Right lobe of liver (tissue), 6 donors: ENCODE data around the gene SCNN1G. TPM values are rescaled to one million over a fixed set of nuclear protein-coding genes. Genes with fewer than 3 reads are reported as not detected.
"Not testable (repeated sequence)": the region's sequence is repeated elsewhere in the genome, so short reads cannot be mapped to it uniquely, and the experiment has no call there.

Experiments
- ATAC-seq, 4 donors: fragments of 200-7000 bp; cut with Tn5 transposase; one replicate each; pipeline ENCODE4 v1.9.1; 2020; ENCODE audit warnings: mild to moderate bottlenecking in 4 of 4, moderate library complexity in 4 of 4
- DNase-seq, 3 donors: peaks; one replicate each; pipeline ENCODE4 v3.0.0-alpha.2; 2020
- H3K27ac ChIP-seq, 3 donors: fragments of 200-600 bp; one replicate each; pipeline ENCODE4 v1.8.0; 2022
- H3K27me3 ChIP-seq, 2 donors: fragments of 200-600 bp; one replicate each; pipeline ENCODE4 v1.8.0; 2022
- H3K36me3 ChIP-seq, 4 donors: fragments of 200-600 bp; sonication (generic) in 1 of 4; one replicate each; pipeline versions ENCODE4 v1.5.1 to v1.8.0; 2017 to 2022; ENCODE audit warnings: control low read depth in 1 of 4
- H3K4me1 ChIP-seq, 4 donors: fragments of 200-600 bp; sonication (generic) in 1 of 4; one replicate each; pipeline versions ENCODE4 v1.5.1 to v1.8.0; 2017 to 2022; ENCODE audit warnings: control low read depth in 1 of 4
- H3K4me3 ChIP-seq, 3 donors: fragments of 200-600 bp; one replicate each; pipeline ENCODE4 v1.8.0; 2022
- H3K9me3 ChIP-seq, 4 donors: fragments of 200-600 bp; sonication (generic) in 1 of 4; one replicate each; pipeline versions ENCODE4 v1.5.1 to v1.8.0; 2017 to 2022; ENCODE audit warnings: control low read depth in 1 of 4
- CTCF ChIP-seq, 4 donors: fragments of 200-600 bp in 3 of 4; fragments of 450-650 bp in 1 of 4; IDR thresholded peaks; one replicate each; pipeline versions ENCODE4 v1.5.1 to v1.8.0; 2016 to 2022; ENCODE audit warnings: antibody characterized with exemption in 4 of 4, mild to moderate bottlenecking in 2 of 4
- POLR2A ChIP-seq: fragments of 450-650 bp; IDR thresholded peaks from one replicate; pipeline ENCODE4 v1.6.1; 2017; ENCODE audit warnings: antibody characterized with exemption, mild to moderate bottlenecking
- WGBS: methylation state at CpG from one replicate; pipeline ENCODE4 v1.1.6; 2018; ENCODE audit warnings: low coverage, low lambda C conversion rate; ENCODE audit not compliant: insufficient coverage; ENCODE audit errors: missing lambda C conversion rate; 5-methylcytosine and 5-hydroxymethylcytosine counted together
- intact Hi-C, 2 donors: fragments of 100-400 bp; cut with DNase I; formaldehyde crosslinking; loops; one replicate each; pipeline versions ENCODE4 v1.11.2 to v1.14.1; 2022
- total RNA-seq, 6 experiments: library from RNA; depleted of rRNA in 2 of 6; stranded (reverse); fragments of >200 nt in 2 of 6; fragmentation: NEBNext Ultra II Directional in 3 of 6; extraction: Animal tissue kit (Norgen Biotek cat#: 25700) in 3 of 6; gene quantifications; one replicate each; pipeline versions ENCODE4 v1.1.0 to v1.2.4, GENCODE V29; 2016 to 2023
- donor health status: DM: no; HTN: yes; CAD: no.
- donor health status: DM: no; HTN: no; CAD: no.
- donor health status: DM: no; HTN: no; CAD: no.
- donor health status: DM: no; HTN: yes; CAD: no.
- donor health status: DM: no; HTN: yes; CAD: no.

The SCNN1G gene
- total RNA-seq, 6 experiments from 2014 or later, result not detected

- 42% methylated on average over 7 of the region's 7 CpGs for WGBS
- Histone ChIP-seq H3K4me3 (no peak overlapping the region), H3K36me3 (no peaks in the 10 kb centered on the region), H3K4me1 (peaks cover 0 to 17% (median 0%) of the 10 kb centered on the region in 4 donors), H3K9me3 (peaks cover 0 to 4% (median under 1%) of the 10 kb centered on the region in 4 donors), H3K27me3 (no peaks in the 10 kb centered on the region), H3K27ac (peak overlapping the region; percentile 20 to 50 (median 46))
- DNase-seq (no peak), ATAC-seq (peak; percentile 62 to 69 (median 64))
- intact Hi-C loops, result no loop called here
- TF ChIP-seq CTCF (IDR thresholded peaks at IDR 0.05) (no peak), POLR2A (no peak)
Observed at GRCh38 chr16:23141959-23142740, 40.4 kb upstream of the SCNN1G start.

- DNase-seq, result no peak
- Histone ChIP-seq H3K36me3 (no peaks in the 10 kb centered on the region), H3K27me3 (no peaks in the 10 kb centered on the region), H3K4me3 (no peak overlapping the region), H3K9me3 (no peaks in the 10 kb centered on the region), H3K4me1 (peaks cover 0 to 17% (median 0%) of the 10 kb centered on the region in 4 donors), H3K27ac (peak overlapping the region in 1 of 3 donors; percentile 50)
- no peak for ATAC-seq
- TF ChIP-seq CTCF (IDR thresholded peaks at IDR 0.05) (no peak), POLR2A (no peak)
- 100% methylated on average over 2 of the region's 3 CpGs for WGBS
- intact Hi-C loops, result no loop called here
Observed at GRCh38 chr16:23143391-23143790, 39.2 kb upstream of the SCNN1G start.

- 98% methylated on average over 9 of the region's 9 CpGs for WGBS
- H3K4me3 ChIP-seq, H3K27ac ChIP-seq, ATAC-seq, H3K36me3 ChIP-seq, DNase-seq, H3K9me3 ChIP-seq, H3K27me3 ChIP-seq, intact Hi-C loops: not testable (repeated sequence)
- peaks cover 0 to 17% (median 0%) of the 10 kb centered on the region in 4 donors for H3K4me1 ChIP-seq
Observed at GRCh38 chr16:23144393-23144792, 38.2 kb upstream of the SCNN1G start.

GRCh38 chr16:23145186-23145585 lies 37.4 kb upstream of the SCNN1G start:
- WGBS, result 74% methylated on average over 6 of the region's 6 CpGs

More at GRCh38 chr16:23145186-23145585, 37.4 kb upstream of the SCNN1G start:
- intact Hi-C loops, result no loop called here
- Histone ChIP-seq H3K27me3 (no peaks in the 10 kb centered on the region), H3K4me1 (peaks cover 0 to 17% (median 0%) of the 10 kb centered on the region in 4 donors), H3K9me3 (no peaks in the 10 kb centered on the region), H3K4me3 (no peak overlapping the region), H3K36me3 (no peaks in the 10 kb centered on the region), H3K27ac (no peak overlapping the region)
- TF ChIP-seq POLR2A, result no peak
- TF ChIP-seq CTCF (IDR thresholded peaks at IDR 0.05), result no peak
- ATAC-seq (no peak), DNase-seq (no peak)
